ENCODE measurements around the gene SLC10A7.

GRCh38 chr4:146282657-146283056 is 239.1 kb downstream of the SLC10A7 start:
- TF ChIP-seq POLR2A (IDR thresholded peaks at IDR 0.05), result no peak
- no peak for TF ChIP-seq CTCF (IDR thresholded peaks at IDR 0.05)
